Measurements from ENCODE around the gene ZFAND3. TPM values are rescaled to one million over a fixed set of nuclear protein-coding genes. Genes with fewer than 3 reads are reported as not detected.
A peak's percentile ranks its signal among the peaks of the same experiment; 100 is the strongest.

Gene ZFAND3
- total and polyA plus RNA-seq, 8 donors = 65.9 to 125 (median 118) TPM

GRCh38 chr6:38175786-38176185, 356.3 kb downstream of the ZFAND3 start:
- DNase-seq (no peak), ATAC-seq (no peak)
- Histone ChIP-seq H3K36me3 (peaks cover 0 to 24% of the 10 kb centered on the region in 2 donors), H3K27ac (no peak overlapping the region), H3K4me1 (no peaks in the 10 kb centered on the region), H3K4me3 (no peak overlapping the region), H3K9me3 (no peaks in the 10 kb centered on the region), H3K27me3 (no peaks in the 10 kb centered on the region)
- intact Hi-C loops (cut with DNase I) = no loop called here
- TF ChIP-seq CTCF (IDR thresholded peaks at IDR 0.05) = no peak

GRCh38 chr6:38176797-38177751, 357.5 kb downstream of the ZFAND3 start:
- no peaks in the 10 kb centered on the region for H3K9me3 ChIP-seq
- intact Hi-C loops (cut with DNase I) = no loop called here
- no peaks in the 10 kb centered on the region for H3K4me1 ChIP-seq
- ATAC-seq (peak; percentile 29), DNase-seq (peak in 1 of 4 donors; percentile 31)
- H3K27ac ChIP-seq = no peak overlapping the region
- no peak for TF ChIP-seq CTCF (IDR thresholded peaks at IDR 0.05)
- H3K36me3 ChIP-seq = peaks cover 0 to 24% of the 10 kb centered on the region in 2 donors
- no peaks in the 10 kb centered on the region for H3K27me3 ChIP-seq
- H3K4me3 ChIP-seq = no peak overlapping the region

- H3K27ac ChIP-seq = no peak overlapping the region
- no peaks in the 10 kb centered on the region for H3K9me3 ChIP-seq
- peaks cover 0 to 24% of the 10 kb centered on the region in 2 donors for H3K36me3 ChIP-seq
- ATAC-seq (no peak), DNase-seq (peak in 1 of 4 donors; percentile 13)
- no peak for TF ChIP-seq CTCF (IDR thresholded peaks at IDR 0.05)
- intact Hi-C loops (cut with DNase I) = no loop called here
- H3K4me1 ChIP-seq = no peaks in the 10 kb centered on the region
- H3K4me3 ChIP-seq = no peak overlapping the region
- H3K27me3 ChIP-seq = no peaks in the 10 kb centered on the region
Observed at GRCh38 chr6:38177882-38178583, 358.5 kb downstream of the ZFAND3 start.

- Histone ChIP-seq H3K27ac (no peak overlapping the region), H3K4me1 (no peaks in the 10 kb centered on the region), H3K27me3 (no peaks in the 10 kb centered on the region), H3K4me3 (no peak overlapping the region), H3K36me3 (peaks cover 0 to 21% of the 10 kb centered on the region in 2 donors), H3K9me3 (no peaks in the 10 kb centered on the region)
- TF ChIP-seq CTCF (IDR thresholded peaks at IDR 0.05) = no peak
- intact Hi-C loops (cut with DNase I) = no loop called here
- no peak for ATAC-seq
- peak in 1 of 4 donors; percentile 18 for DNase-seq
Observed at GRCh38 chr6:38178584-38178886, 359.0 kb downstream of the ZFAND3 start.

GRCh38 chr6:38179300-38179699, 359.8 kb downstream of the ZFAND3 start:
- intact Hi-C loops (cut with DNase I) = no loop called here
- no peak for ATAC-seq

More at GRCh38 chr6:38179300-38179699, 359.8 kb downstream of the ZFAND3 start:
- TF ChIP-seq CTCF (IDR thresholded peaks at IDR 0.05) = no peak
- H3K27ac ChIP-seq = no peak overlapping the region
- H3K4me1 ChIP-seq = no peaks in the 10 kb centered on the region
- no peaks in the 10 kb centered on the region for H3K9me3 ChIP-seq
- H3K27me3 ChIP-seq = no peaks in the 10 kb centered on the region
- H3K36me3 ChIP-seq = peaks cover 0 to 18% of the 10 kb centered on the region in 2 donors
- peak in 1 of 4 donors; percentile 15 for DNase-seq
- no peak overlapping the region for H3K4me3 ChIP-seq
